Suprapubic skin (tissue), 4 donors: Measurements from ENCODE around the gene RXRA.

Experiments used
- CTCF ChIP-seq, 2 donors: fragments of 200-600 bp in 1 of 2; fragments of 450-650 bp in 1 of 2; sonication (generic) in 1 of 2; IDR thresholded peaks; one replicate each; pipeline ENCODE4 v1.5.1; 2016 to 2019; ENCODE audit warnings: antibody characterized with exemption in 2 of 2, mild to moderate bottlenecking in 1 of 2, moderate library complexity in 1 of 2
- EP300 ChIP-seq: sonication (generic); formaldehyde crosslinking; IDR thresholded peaks from one replicate; pipeline ENCODE4 v1.6.1; 2017; ENCODE audit warnings: antibody characterized with exemption
- POLR2A ChIP-seq, 2 donors: fragments of 450-650 bp; IDR thresholded peaks; one replicate each; pipeline ENCODE4 v1.6.1; 2017; ENCODE audit warnings: antibody characterized with exemption in 2 of 2, mild to moderate bottlenecking in 2 of 2, moderate library complexity in 2 of 2
- POLR2AphosphoS5 ChIP-seq, 3 donors: sonication (generic); formaldehyde crosslinking; IDR thresholded peaks; one replicate each; pipeline ENCODE4 v1.6.1; 2017; ENCODE audit warnings: antibody characterized with exemption in 3 of 3

- TF ChIP-seq CTCF (IDR thresholded peaks at IDR 0.05) (no peak), POLR2A (IDR thresholded peaks at IDR 0.05) (no peak), EP300 (no peak), POLR2AphosphoS5 (IDR thresholded peaks at IDR 0.05) (no peak)
Measured at GRCh38 chr9:134445000-134445399, 118.7 kb downstream of the RXRA start.
